Measurements from ENCODE around the gene ASPG. TPM values are rescaled to one million over a fixed set of nuclear protein-coding genes. Genes with fewer than 3 reads are reported as not detected.

Gene ASPG
- total RNA-seq, 1 donor from 2014 or later: 5.3 TPM

- intact Hi-C loops (cut with DNase I): no loop called here
- ATAC-seq (no peak), DNase-seq (no peak)
- H3K27ac ChIP-seq: no peak overlapping the region
- H3K4me3 ChIP-seq: no peak overlapping the region
- TF ChIP-seq CTCF (IDR thresholded peaks at IDR 0.05): no peak
- no peaks in the 10 kb centered on the region for H3K9me3 ChIP-seq
- H3K27me3 ChIP-seq: no peaks in the 10 kb centered on the region
- no peaks in the 10 kb centered on the region for H3K36me3 ChIP-seq
- peaks cover 4% of the 10 kb centered on the region for H3K4me1 ChIP-seq
These were observed 68.7 kb downstream of the ASPG start for GRCh38 chr14:104154246-104154645.

GRCh38 chr14:104155513-104155912 lies 70.0 kb downstream of the ASPG start:
- no peak for DNase-seq
- TF ChIP-seq CTCF (IDR thresholded peaks at IDR 0.05): no peak
- Histone ChIP-seq H3K9me3 (no peaks in the 10 kb centered on the region), H3K36me3 (no peaks in the 10 kb centered on the region), H3K27me3 (no peaks in the 10 kb centered on the region), H3K4me3 (no peak overlapping the region), H3K27ac (no peak overlapping the region), H3K4me1 (no peaks in the 10 kb centered on the region)
- intact Hi-C loops (cut with DNase I): no loop called here
- ATAC-seq: peak; percentile 23

- no peak for ATAC-seq
- Histone ChIP-seq H3K27me3 (no peaks in the 10 kb centered on the region), H3K4me3 (no peak overlapping the region), H3K36me3 (no peaks in the 10 kb centered on the region), H3K4me1 (no peaks in the 10 kb centered on the region), H3K9me3 (no peaks in the 10 kb centered on the region), H3K27ac (no peak overlapping the region)
- intact Hi-C loops (cut with DNase I): no loop called here
- no peak for DNase-seq
- TF ChIP-seq CTCF (IDR thresholded peaks at IDR 0.05): no peak
These were observed 70.6 kb downstream of the ASPG start for GRCh38 chr14:104156142-104156541.

DNA sequence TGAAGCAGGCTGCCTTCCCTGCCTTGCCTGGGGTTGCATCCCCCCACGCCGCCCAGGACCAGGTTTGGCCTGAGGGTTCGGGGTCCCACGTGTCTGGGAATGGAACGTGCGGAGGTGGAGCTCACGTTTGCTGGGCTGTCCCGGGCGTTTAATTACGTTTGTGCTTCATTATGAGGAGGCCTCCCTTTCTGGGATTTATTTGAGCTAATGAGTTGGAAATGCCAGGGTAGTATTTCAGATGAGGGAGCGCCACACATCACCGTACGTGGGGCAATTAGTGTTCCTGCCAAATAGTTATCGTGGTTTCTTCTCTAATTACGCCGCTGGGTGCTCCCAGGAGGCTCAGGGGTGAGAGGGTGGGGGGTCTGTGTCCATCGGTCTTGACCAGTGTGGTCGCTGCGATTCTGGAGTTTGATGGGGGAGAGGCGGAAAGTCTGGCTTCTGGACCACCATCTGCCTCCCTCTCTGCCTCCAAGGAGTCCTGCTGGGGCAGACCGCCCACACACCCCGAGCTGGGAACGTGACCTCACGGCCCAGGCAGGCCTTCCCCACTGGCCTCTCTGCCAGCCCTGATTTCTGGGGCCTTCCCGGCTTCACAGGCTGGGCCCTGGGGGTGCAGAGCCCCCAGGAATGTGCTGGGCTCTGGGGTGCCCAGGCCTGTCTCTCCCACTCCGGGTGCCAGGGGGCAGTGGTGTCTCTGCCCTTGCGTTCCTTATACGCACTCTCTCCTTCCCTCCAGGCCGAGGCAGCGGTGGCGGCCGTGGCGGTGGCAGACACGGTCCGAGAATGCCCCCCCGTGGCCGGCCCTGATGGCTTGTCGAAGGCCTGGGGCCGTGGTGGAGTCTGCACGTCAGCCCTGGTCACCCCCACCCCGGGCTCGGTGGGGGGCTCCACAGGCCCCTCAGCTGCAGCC lies 71.8 kb downstream of the ASPG start:
- no peaks in the 10 kb centered on the region for H3K27me3 ChIP-seq
- no peak overlapping the region for H3K27ac ChIP-seq
- intact Hi-C loops (cut with DNase I): no loop called here
- ATAC-seq (no peak), DNase-seq (no peak)
- H3K4me1 ChIP-seq: no peaks in the 10 kb centered on the region
- TF ChIP-seq CTCF (IDR thresholded peaks at IDR 0.05): no peak
- H3K9me3 ChIP-seq: no peaks in the 10 kb centered on the region
- H3K4me3 ChIP-seq: no peak overlapping the region
- no peaks in the 10 kb centered on the region for H3K36me3 ChIP-seq

- H3K36me3 ChIP-seq: no peaks in the 10 kb centered on the region
- DNase-seq (no peak), ATAC-seq (no peak)
- intact Hi-C loops (cut with DNase I): no loop called here
- no peaks in the 10 kb centered on the region for H3K9me3 ChIP-seq
- no peak overlapping the region for H3K27ac ChIP-seq
- TF ChIP-seq CTCF (IDR thresholded peaks at IDR 0.05): no peak
- no peak overlapping the region for H3K4me3 ChIP-seq
- no peaks in the 10 kb centered on the region for H3K4me1 ChIP-seq
- no peaks in the 10 kb centered on the region for H3K27me3 ChIP-seq
These were observed 73.6 kb downstream of the ASPG start for GRCh38 chr14:104158827-104159798.
